Endometrial microvascular endothelial cells (primary cell): ENCODE results near the gene TMEM41A. TPM values are rescaled to one million over a fixed set of nuclear protein-coding genes. Genes with fewer than 3 reads are reported as not detected.

Experiments
- in situ Hi-C: cut with HindIII; loops from 2 replicates; pipeline ENCODE4 v1.10.0; 2017; ENCODE audit warnings: low sequenced_read_pairs, low pct_unique_long_range_greater_than_20kb; ENCODE audit errors: inconsistent ontology term
- total RNA-seq: library from RNA; depleted of rRNA; stranded (reverse); fragments of >200 nt; gene quantifications from one replicate; pipeline ENCODE4 v1.2.3, GENCODE V29; 2015; ENCODE audit errors: inconsistent ontology term

The TMEM41A gene
- 15.6 TPM for total RNA-seq

- in situ Hi-C loops = no loop called here
Observed at GRCh38 chr3:185498503-185499396, at the start of gene TMEM41A. TMEM41A (minus strand) TSS chr3:185499035; CDS start chr3:185498961, 74 bp downstream.

DNA sequence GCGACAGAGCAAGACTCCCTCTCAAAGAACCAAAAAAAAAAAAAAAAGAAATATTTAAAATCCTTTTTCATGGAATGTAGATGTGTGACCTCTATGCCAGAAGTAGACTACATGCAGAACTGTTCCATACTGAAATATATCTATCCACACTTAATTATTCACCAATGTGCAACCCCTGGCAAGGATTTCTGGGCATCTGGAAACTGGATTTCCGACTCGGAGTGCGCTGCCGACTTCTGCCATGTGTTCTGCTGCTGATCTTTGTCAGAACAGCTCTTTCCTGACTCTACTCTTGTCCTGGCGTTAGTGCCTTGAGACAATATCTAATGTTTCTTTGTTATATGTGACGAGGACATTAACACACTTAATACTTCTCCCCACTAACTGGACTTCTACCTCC is 41.9 kb upstream of the TMEM41A start:
- in situ Hi-C loops = no loop called here

GRCh38 chr3:185539934-185540333 is 41.1 kb upstream of the TMEM41A start:
- in situ Hi-C loops = no loop called here

DNA sequence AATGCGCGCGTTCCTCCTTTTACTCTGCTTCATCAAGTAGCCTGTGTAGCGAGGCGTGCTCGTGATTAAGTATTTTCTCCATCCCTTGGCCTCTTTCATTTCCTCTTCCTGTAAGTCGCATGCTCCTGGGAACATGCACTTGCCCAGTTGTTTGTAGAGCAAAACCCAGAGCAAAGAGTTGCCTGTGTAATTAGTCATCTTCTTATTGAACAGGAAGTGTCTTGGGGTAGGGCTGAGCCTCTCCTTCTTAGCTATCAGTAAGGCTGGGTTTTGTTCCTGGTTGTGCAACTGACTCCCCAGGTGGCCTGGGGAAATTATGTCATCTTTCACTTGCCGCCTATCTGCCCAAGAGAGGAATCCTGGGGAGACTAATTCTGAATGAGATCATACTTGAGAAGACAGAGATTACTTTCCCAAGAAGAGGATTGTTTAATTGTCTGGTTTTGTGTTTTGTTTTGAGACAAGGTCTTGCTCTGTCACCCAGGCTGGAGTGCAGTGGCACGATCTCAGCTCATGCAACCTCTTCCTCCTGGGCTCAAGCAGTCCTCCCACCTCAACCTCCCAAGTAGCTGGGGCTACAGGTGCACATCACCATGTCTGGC is 38.6 kb upstream of the TMEM41A start:
- in situ Hi-C loops = no loop called here

DNA sequence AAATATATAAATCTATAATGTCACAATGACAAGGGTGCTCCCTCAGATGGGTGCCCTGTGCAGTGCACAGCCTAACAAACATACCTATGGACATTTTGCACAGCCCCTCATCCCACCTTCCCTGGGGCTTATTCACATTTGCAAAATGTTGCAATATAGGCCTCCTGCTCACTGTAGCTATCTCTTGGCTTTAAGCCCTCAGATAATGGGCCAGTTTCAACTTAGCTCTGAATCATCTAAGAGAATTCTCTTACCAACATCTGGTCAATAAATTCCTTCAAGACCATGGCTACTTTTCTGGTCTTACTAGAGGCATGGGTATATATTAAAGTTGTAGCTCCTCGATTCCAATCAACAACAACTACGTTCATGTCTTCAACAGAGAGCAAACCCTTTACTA is 35.7 kb upstream of the TMEM41A start:
- in situ Hi-C loops = no loop called here

DNA sequence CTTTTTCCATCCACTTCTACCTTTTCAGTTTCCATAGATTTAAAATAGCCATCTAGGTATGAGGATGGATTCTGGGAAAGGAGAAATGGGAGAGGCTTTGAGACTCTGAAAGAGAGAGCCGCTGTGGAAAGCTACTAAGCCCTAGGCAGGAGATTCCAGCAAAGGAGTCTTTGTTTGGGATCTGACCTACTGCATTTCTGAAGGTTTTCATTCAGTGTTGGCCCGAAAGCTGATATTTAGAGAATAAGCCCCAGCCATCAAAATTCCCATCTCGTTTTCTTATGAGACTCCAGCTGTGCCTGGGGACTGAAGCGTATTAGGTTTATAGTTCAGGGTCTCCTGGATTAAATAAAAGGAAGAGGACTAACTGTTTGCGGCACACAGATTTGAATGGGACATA is 34.1 kb upstream of the TMEM41A start:
- in situ Hi-C loops = no loop called here

- in situ Hi-C loops = no loop called here
Observed at GRCh38 chr3:185530856-185531255, 32.0 kb upstream of the TMEM41A start.

DNA sequence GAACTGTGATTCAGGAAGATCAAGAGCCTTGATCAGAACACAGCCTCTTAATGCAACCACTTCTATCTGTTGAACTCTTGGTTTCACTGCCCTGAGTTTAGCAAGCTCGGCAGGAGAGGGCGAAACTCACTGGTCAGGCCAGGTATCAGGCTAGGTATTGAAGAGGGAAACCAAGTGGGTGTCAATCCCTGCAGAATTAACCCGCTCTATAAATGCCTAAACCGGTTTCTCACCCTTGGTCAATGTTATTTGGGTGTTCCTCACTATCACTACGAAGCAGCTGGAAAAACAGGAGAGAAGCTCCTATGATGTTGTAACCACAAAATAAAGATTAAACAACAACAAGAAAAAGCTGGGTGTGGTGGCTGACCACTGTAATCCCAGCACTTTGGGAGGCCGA is 29.7 kb upstream of the TMEM41A start:
- in situ Hi-C loops = no loop called here

DNA sequence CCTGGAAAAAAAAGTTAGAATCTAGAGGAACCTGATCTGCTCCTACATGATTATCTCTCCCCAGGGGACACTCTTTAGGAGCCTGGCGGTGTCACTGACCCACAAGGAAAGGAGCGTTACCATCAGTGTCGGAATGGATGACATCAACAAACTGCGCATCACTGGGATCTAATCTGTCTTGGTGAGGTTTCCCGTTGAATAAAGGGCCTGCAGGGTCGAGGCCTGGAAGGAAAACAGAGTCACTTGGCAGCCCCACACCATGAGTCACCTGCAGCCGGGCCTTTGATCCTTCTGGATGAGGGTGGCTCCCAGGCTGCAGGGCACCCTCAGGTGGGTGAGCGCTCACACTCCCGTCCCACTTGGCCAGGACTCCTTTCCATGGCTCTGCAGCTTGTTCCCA is 28.5 kb upstream of the TMEM41A start:
- in situ Hi-C loops = no loop called here

DNA sequence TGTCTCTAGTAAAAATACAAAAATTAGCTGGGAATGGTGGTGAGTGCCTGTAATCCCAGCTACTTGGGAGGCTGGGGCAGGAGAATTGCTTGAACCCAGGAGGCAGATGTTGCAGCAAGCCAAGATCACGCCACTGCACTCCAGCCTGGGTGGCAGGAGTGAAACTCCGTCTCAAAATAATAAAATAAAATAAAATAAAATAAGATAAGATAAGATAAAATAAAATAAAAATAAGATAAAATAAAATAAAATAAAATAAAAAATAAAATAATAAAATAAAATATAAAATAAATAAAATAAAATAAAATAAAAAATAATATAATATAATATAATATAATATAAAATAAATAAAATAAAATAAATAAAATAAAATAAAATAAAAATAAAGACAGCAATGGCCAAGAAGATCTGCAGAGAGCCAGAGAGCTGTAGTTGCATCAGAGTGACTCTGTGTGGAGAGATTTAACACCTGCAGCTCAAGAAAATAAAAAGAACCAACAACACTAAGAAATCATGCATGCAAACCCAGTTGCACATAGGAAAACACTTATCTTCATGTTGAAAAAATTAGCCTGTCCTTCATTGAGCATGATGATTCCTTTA is 27.6 kb upstream of the TMEM41A start:
- in situ Hi-C loops = no loop called here

- in situ Hi-C loops = no loop called here
Observed at GRCh38 chr3:185521349-185522138, 22.7 kb upstream of the TMEM41A start.

GRCh38 chr3:185519021-185519420 is 20.2 kb upstream of the TMEM41A start:
- in situ Hi-C loops = no loop called here

- in situ Hi-C loops = no loop called here
Observed at GRCh38 chr3:185517387-185518130, 18.7 kb upstream of the TMEM41A start.

- in situ Hi-C loops = no loop called here
Observed at GRCh38 chr3:185511711-185512110, 12.9 kb upstream of the TMEM41A start.

GRCh38 chr3:185508335-185508991 is 9.6 kb upstream of the TMEM41A start:
- in situ Hi-C loops = no loop called here

DNA sequence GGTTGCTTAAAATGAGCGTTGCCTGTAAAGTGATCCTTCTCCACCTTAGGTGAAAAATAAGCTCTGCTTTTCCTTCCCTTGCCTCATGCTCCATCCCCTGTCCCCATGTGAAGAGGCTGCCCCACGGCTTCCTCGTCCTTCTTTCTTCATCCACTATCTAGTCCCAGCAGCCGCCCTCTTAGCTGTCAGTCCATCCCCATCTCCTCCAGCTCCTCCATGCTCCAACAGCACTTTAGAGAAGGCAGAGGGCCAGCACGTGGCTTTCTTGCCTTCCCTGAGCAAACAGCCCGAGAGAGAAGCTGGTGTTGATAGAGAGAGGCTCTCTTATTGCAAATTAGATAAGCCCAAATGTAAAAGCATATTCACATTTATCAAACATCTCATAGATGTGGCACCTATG is 9.0 kb upstream of the TMEM41A start:
- in situ Hi-C loops = no loop called here

DNA sequence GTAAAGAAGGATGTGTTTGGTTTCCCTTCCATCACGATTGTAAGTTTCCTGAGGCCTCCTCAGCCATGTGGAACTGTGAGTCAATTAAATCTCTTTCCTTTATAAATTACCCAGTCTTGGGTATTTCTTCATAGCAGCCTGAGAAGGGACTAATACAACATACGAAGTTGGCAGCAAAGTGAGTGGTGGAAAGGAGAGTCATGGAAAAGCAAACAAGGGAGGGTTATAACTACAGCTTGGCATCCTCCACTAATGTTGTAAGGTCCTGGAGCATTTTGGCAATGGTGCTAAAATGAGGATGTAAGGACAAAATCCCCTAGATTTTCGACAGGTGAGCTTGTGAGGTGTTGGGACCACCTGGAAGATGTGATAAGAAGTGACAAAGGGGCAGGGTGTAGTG is 5.8 kb upstream of the TMEM41A start:
- in situ Hi-C loops = no loop called here

DNA sequence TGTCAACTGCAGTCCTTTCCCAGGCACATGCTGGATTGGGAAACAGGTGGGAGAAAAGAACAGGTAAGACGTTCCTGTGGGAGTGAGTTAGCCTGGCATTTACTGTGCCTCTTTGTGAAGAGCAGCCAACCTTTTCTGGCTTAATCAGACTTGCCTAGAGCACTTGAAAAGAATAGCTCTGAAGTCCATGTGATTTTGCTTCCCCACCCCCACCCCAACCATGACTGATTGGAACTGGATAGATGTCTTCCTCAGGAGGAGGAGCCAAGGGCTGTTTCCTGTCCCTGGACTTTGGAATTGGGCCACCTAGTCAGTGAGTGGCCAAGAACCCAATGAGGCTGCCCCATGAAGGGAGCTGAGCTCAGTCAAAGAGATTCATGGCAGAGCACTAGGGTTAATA is 4.7 kb upstream of the TMEM41A start:
- in situ Hi-C loops = no loop called here
